GM12864 (cell line): Measurements from ENCODE around the gene VARS1.
"Not testable (repeated sequence)": the region's sequence is repeated elsewhere in the genome, so short reads cannot be mapped to it uniquely, and the experiment has no call there.

Experiments used
- DNase-seq: peaks from one replicate; pipeline ENCODE4 v3.0.0-alpha.2; 2011; ENCODE audit warnings: low read depth
- H3K4me3 ChIP-seq: 2 replicates; pipeline ENCODE4 v1.5.1; 2011; ENCODE audit warnings: mild to moderate bottlenecking, low read depth, low read length, control low read depth
- TF ChIP-seq, protein P1 (sequence below): IDR thresholded peaks from 2 replicates; pipeline ENCODE4 v1.5.1; 2011; ENCODE audit warnings: low read depth, mild to moderate bottlenecking, moderate library complexity, low read length, control low read depth, inconsistent platforms; ENCODE audit errors: missing control alignments

Gene VARS1

DNA sequence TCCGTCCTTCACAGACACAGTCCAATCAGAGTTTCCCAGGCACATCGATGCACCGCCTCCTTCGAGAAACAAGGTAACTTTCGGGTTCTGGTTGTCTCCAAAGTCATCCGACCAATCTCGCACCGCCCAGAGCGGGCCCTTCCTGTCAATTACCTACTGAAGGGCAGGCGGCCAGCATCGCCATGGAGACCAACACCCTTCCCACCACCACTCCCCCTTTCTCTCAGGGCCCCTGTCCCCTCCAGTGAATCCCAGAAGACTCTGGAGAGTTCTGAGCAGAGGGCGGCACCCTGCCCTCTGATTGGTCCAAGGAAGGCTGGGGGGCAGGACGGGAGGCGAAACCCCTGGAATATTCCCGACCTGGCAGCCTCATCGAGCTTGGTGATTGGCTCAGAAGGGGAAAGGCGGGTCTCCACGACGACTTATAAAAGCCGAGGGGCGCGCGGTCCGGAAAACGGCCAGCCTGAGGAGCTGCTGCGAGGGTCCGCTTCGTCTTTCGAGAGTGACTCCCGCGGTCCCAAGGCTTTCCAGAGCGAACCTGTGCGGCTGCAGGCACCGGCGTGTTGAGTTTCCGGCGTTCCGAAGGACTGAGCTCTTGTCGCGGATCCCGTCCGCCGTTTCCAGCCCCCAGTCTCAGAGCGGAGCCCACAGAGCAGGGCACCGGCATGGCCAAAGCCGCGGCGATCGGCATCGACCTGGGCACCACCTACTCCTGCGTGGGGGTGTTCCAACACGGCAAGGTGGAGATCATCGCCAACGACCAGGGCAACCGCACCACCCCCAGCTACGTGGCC is 31.9 kb upstream of the VARS1 start, which contains the start of gene HSPA1B:
Gene HSPA1B, plus strand, starts transcription at position 453 of the 794 bp plus-strand sequence. Its CDS starts 213 bp downstream, at position 666.
- peak within 1 kb of the TSS; percentile 77 for H3K4me3 ChIP-seq
- TF ChIP-seq, protein P1, sequence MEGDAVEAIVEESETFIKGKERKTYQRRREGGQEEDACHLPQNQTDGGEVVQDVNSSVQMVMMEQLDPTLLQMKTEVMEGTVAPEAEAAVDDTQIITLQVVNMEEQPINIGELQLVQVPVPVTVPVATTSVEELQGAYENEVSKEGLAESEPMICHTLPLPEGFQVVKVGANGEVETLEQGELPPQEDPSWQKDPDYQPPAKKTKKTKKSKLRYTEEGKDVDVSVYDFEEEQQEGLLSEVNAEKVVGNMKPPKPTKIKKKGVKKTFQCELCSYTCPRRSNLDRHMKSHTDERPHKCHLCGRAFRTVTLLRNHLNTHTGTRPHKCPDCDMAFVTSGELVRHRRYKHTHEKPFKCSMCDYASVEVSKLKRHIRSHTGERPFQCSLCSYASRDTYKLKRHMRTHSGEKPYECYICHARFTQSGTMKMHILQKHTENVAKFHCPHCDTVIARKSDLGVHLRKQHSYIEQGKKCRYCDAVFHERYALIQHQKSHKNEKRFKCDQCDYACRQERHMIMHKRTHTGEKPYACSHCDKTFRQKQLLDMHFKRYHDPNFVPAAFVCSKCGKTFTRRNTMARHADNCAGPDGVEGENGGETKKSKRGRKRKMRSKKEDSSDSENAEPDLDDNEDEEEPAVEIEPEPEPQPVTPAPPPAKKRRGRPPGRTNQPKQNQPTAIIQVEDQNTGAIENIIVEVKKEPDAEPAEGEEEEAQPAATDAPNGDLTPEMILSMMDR, result no peak
- DNase-seq, result peak; percentile 96

DNA sequence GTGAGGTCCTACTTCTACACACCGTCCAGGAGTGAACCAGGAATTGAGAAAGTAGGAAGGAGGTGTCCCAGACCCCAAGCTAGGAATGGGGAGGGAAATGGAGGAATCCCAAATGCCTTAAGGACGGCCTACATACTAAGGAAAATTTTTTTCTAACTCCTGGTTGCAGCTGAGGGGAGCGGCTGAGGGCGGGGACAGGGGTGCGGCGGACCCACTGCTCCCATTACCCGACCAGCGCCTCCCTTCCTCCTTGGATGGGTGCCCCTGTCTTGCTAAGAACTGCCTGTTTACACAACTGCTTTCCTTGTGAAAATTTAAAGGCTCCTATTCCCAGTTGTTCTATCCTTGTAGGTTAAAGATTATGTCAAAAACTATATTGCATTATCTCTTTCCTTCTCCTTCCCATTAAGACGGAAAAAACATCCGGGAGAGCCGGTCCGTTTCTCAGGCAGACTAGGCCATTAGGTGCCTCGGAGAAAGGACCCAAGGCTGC is 31.3 kb upstream of the VARS1 start:
- DNase-seq, result no peak
- peak overlapping the region; percentile 77 for H3K4me3 ChIP-seq
- TF ChIP-seq, protein P1, result no peak

DNA sequence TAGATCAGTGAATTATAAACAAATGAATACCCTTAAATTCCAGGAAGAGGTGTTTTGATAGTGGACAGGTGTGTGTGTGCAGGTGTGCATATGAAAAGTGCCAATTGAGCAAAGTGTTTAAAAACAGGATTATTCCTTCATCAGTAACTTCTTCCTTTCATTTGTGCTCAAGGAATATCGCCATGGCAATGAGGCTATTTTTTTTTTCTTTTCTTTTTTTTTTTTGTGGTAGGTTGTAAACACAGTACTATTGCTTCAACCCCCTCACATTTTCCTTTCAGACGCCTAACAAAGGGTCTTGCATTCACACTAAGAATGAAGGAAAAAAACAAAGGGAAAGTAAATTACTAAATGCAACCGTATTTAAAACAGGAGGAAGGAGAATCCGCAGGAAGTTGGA is 30.0 kb upstream of the VARS1 start:
- H3K4me3 ChIP-seq, result no peak overlapping the region
- TF ChIP-seq, protein P1, result no peak
- no peak for DNase-seq

DNA sequence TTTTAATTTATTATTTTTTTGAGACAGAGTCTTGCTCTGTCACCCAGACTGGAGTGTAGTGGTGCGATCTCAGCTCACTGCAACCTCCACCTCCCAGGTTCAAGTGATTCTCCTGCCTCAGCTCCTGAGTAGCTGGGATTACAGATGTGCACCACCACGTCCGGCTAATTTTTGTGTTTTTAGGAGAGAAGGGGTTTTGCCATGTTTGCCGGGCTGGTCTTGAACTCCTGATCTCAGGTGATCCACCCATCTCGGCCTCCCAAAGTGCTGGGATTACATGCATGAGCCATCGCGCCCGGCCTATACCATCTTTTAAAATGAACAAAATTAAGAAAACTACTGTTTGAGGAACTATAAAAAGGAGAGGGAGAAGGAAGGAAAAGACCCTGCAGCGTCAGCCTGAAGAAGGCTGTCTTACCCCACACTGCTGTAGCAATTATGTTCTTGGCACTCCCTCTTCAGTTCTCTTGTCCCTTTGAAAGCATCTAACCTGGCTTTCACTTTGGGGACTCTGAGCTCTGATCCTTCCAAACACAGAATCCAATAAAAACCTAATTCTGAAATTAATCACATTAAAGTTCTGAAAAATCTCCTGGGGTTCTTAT is 28.1 kb upstream of the VARS1 start:
- DNase-seq, result not testable (repeated sequence)

DNA sequence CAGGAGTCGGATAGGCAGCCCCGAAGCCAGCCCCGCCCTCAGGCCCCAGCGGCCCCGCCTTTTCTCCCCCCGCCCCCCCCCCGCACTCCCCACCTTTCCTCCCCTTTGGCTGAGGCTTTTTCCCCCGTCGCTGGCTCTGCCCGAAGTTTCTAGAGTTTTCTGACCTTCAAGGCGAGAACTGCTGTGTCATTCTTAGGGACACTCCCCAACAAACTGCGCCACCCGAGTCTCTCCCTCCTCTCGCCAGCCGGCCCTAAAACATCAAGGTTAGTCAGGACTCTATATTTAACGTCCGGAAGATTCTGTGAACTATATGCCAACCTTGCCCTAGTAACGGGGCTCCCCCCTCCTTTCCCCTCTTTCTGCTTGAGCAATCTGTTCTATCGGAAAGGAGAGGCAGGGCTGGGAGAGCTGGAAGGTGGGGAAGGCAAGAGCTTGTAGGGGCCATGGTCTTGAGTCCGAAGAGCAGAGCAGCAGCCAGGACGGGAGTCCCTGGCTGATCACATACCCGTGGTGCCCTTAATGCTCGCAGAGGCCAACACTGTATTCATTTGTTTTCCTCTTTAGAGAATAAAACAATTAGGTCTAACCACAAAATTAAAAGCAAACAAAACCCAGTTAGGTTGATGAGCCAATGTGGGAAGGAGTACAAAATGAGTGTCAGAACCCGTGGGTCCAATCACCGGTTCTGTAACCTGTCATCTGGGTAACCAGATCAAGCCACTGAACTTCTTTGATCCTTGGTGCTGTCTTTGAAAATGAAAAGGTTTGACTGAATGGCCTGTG is 26.7 kb upstream of the VARS1 start:
- DNase-seq, result no peak
- TF ChIP-seq, protein P1, result no peak
- H3K4me3 ChIP-seq, result peak overlapping the region; percentile 67

More for the DNA sequence above, 28.1 kb upstream of the VARS1 start:
- H3K4me3 ChIP-seq, result not testable (repeated sequence)

DNA sequence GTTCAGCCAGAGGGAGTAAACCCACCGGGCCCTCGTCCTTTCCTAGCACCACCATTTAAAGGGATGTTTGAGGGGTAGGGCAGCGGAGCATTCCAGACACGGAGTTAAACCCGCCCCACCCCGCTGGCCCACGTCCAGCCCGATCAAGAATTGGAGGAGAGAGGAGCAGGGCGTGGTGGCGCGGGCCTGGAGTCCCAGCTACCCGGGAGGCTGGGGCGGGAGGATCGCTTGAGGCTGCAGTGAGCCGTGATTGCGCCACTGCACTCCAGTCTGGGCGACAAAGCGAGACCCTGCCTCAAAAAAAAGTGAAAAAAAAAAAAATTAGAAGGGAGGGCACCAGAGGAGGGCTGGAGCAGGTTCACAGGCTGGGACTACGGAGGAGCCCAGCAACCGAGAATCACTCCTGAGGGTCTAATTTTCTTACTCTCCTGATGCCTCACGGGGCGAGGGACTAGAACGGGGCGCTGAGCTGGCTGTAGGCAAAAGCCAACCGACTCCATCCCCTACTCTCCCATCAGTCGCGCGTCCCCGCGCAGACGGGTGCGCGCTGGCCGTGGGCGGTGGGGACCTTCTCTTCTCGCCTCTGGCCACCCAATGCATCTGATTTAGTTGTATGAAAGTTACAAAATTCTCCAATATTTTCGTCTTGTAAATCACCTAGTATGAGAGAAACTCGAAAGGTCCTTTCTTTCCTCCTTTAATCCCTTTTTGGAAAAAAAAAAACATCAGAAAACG is 25.9 kb upstream of the VARS1 start:
- TF ChIP-seq, protein P1, result no peak
- no peak for DNase-seq
- peak overlapping the region; percentile 56 for H3K4me3 ChIP-seq

DNA sequence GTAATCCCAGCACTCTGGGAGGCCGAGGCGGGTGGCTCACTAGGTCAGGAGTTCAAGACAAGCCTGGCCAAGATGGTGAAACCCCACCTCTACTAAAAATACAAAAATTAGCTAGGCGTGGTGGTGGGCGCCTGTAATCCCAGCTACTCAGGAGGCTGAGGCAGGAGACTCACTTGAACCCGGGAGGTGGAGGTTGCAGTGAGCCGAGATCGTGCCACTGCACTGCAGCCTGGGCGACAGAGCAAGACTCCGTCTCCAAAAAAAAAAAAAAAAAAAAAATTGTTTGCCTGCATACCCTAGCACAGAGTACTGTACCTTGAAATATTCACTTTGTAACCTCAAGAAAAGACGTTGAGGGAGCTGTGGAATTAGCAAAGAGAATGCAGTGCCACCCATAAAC is 24.8 kb upstream of the VARS1 start:
- not testable (repeated sequence) for DNase-seq, H3K4me3 ChIP-seq
